GM19324 (cell line): ENCODE measurements around the gene SNIP1.
"Not testable (repeated sequence)": the region's sequence is repeated elsewhere in the genome, so short reads cannot be mapped to it uniquely, and the experiment has no call there.

Experiments
- ATAC-seq: cut with Tn5 transposase; IDR thresholded peaks from one replicate; pipeline ENCODE4 v1.9.1; 2021; ENCODE audit warnings: mild to moderate bottlenecking, moderate library complexity; ENCODE audit not compliant: unreplicated experiment, low FRiP score

Gene SNIP1

DNA sequence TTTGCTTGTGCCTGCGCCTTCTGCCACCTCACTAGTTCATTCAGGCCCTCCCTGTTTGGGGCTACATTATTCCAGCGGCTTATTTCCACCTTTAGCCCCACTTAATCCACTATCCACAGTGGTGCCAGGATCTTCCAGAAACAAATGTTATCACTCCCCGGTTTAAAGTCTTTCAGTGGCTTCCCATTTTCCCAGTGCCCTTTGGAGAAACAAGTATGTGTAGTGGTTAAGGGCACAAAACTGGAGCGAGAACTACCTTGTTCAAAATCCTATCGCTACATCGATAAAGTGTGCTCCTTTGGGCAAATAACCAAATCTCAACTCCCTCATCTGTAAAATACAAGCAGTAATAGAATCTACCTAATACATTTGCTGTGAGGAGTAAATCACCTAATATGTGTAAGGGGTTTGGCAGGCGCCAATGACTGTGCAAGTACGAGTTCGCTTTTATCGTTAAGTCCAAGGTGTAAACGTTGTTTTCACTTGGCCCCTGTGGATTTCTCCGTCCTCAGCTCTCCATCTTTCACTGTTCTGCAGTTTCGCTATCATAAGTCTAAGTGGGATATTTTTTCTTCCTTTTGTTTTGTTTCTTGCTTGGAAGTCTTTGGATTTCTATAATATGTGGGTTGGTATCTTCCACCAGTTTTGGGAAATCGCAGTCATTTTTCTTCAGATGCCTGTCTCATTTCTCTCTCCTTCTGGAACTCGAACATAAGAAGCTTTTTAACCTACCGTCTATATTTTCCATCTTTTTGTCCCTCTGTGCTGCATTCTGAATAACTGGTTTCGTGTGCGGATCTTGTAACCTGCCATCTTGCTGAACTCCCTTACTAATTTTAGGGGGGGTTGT is 38.7 kb downstream of the SNIP1 start:
- ATAC-seq = no peak

DNA sequence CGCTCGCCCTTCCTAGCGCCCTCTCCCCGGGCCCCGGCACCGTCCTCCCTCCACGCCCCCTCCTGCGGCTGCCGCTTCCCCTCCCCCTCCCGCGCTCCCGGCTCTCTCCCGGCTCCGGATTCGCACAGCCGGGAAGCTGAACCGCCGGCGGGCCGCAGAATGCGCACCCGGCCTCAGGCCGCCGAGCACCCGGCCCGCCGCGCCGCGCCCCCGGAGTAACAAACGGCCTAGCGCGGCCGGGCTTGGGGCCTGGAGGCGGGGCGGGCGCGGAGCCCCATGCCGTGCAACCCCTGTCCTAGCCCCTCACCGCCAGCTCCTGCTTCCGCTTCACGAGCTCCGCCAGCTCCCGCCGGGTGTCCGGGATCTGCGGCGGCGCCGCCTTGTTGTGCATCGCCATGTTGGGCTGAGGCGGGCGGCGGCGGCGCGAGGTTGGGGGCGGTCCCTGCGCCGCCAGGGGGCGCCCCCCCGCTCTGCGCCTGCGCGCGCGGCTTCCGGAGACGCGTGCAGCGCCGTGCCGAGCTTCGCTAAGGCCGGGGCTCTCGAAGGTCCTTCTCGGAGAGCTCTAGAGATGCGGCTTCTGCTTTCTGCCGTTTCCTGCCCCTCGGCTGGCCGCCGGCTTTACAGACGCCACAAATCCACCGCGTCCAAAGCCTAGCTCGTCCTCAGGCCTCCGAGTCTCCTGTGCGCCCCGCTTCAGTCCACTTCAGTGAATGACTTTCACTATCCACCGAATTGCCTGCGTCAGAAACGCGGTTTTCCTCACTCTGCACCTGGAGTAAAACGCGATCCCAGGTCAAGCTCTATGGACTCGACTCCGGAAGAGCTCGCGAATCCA is 39.5 kb downstream of the SNIP1 start, which contains the start of gene MEAF6:
Gene MEAF6 (minus strand): TSS at position 417 of the 835 bp plus-strand sequence. CDS start 20 bp downstream, at position 397.
- peak; percentile 92 for ATAC-seq

DNA sequence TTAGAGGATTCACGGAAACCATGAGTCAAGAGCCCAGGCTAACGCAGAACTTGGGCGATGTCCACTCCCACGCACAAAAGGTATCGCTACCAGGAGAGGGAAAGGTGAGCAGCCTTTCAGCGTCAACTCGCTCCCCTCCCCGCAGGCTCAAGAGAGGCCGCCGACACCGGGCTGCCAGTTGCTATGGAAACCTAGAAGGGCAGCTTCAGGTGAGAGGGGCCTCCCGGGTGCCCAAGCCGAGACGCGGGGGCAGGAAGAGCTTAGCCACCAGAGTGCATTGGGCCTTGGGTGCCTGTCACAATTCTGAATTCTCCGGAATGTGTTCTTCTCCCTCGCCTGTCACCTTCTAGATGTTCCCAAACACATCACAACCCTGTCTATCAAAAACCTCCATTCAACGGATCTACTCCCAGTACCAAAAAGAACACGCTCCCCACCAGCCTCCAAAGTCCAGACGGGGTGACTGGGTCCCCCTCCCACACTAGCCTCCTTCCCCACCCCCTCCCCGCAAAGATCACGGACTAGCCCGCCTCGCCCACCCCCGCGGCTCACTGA is 40.2 kb downstream of the SNIP1 start:
- no peak for ATAC-seq

DNA sequence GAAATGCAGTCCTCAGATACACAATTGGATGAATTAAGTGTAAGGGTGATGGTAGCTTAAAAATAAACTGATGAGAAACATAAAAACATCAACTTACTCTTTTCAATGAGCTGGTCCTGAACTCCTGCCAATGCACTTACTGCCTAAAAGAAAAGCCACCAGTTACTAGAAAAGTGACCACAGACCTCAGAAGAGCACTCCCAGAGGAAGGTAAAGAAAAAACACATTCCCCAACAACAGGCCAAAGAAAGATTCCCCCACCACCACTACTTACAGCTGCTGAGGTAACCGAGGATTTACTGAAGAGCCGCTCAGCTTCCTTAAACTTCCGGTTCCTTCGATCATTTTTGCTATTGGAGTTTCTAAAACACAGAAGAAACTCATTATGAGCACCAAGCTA is 44.9 kb downstream of the SNIP1 start:
- no peak for ATAC-seq

DNA sequence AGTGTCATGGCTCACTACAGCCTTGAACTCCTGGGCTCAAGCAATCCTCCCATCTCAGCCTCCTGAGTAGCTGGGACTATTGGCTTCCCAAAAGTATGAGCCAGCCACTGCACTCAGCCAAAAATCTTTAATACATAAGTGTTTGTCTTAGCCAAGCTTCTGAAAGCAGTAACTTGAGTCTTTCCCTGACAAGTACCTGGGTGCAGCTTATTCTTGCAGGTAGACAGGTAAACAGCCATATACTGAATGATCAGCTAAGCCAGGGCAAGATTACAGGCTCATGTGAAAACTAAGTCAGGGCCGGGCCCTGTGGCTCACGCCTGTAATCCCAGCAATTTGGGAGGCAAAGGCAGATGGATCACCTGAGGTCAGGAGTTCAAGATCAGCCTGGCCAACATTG is 47.4 kb downstream of the SNIP1 start:
- no peak for ATAC-seq

DNA sequence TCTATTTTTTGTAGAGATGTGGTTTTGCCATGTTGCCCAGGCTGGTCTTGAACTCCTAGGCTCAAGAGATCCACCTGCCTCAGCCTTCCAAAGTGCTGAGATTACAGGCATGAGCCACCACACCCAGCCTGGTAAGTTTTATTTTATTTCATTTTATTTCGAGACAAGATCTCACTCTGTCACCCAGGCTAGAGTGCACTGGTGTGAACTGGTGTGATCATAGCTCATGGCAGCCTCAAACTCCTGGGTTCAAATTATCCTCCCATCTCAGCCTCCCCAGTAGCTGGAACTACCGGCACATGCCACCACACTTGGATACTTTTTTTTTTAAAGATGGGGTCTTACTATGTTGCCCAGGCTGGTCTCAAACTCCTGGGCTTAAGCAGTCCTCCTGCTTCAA is 51.3 kb downstream of the SNIP1 start:
- not testable (repeated sequence) for ATAC-seq

DNA sequence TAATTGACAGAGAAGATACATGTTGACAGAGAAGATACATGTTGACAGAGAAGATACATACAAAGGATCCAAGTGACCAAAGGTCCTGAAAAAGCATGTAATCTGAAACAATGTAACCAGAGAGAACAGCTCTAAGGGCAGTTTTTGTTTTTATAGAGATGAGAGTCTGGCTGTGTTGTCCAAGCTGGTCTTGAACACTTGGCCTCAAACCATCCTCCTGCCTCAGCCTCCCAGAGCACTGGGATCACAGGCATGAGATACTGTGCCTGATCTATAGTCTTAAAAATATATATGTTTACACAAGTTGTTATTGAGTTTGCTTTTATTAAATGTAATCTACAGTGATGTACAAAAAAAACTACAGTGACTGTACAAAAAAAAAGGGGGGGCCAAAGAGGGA is 52.0 kb downstream of the SNIP1 start:
- ATAC-seq = no peak

DNA sequence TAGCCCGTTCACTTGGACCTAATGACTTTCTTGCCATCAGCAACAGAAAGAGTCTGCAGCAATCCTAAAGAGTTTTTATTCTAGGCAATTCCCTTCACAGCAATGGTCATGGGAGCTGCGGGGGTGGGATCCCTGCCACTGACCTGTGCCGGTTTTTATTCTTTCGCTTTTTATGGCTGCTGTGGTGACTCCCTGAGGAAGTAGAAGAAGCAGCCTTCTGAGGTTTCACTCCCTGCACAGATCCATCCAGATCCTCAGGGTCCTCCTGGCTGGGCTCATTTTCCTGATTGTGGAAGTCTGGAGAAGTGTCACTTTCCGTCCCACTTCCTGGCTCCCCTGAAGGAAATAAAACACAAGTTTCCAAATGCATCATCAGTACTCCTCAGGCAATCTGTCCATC is 52.4 kb downstream of the SNIP1 start:
- no peak for ATAC-seq

DNA sequence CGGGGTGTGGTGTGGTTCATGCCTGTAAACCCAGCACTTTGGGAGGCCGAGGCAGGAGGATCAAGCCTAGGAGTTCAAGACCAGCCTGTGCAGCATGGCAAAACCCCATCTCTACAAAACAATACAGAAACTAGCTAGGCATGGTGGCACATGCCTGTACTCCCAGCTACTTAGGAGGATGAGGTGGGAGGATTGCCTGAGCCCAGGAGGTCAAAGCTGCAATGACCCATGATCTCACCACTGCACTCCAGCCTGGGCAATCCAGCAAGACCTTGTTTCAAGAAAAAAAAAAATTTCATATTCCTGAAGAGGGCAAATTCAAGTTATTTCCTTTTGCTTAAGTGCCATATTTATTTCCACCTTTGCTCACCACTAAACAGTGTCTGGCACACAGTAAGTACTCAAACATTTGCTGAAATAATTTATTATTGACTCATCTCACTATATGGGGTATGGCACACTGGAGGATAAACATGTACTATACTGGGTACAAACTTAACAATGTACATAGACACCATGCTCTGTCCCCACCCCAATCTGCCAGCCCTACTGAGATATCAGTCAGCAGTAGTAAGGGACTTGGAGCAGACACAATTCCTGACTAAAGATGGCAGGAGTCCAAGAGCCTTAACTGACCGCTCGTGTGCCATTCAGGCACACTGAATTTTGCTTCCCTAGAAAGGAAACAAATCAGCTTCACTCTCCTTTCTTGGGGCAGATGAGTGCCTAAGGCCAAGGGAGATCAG is 55.0 kb downstream of the SNIP1 start:
- ATAC-seq = no peak

DNA sequence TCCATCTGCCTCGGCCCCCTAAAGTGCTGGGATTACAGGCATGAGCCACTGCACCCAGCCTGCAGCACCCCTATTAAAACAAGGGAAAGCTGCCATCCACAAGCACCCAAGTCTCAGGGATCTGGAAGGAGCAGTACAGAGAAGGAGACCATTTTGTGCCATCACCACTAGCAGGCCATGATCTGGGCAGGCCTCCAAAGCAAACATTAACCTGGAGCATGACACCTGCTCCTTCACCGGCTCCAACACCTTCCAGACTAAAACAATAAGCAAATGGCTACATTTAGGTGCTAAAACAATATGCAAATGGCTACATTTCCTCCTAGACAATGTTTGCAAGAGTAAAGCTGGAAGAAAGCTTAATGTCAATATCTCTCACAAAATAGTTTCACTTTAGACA is 56.3 kb downstream of the SNIP1 start:
- no peak for ATAC-seq

DNA sequence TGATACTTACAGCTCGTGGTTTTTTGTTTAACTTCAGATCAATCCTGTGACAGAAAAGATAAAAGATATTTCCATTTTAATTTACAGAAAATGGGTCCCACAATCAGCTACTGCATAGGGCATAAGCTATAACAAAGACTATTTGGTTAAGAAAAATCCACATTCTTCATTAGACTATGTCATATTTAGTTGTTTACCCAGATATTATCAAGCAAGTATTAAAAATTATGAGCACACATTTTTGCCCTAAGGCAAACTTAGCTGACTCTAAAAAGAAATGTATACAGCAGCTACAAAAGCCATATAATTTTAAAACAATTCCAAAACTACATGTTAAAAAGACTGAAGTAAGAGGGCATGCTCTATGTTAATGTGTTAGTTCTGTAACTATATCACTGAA is 58.2 kb downstream of the SNIP1 start:
- ATAC-seq = no peak

DNA sequence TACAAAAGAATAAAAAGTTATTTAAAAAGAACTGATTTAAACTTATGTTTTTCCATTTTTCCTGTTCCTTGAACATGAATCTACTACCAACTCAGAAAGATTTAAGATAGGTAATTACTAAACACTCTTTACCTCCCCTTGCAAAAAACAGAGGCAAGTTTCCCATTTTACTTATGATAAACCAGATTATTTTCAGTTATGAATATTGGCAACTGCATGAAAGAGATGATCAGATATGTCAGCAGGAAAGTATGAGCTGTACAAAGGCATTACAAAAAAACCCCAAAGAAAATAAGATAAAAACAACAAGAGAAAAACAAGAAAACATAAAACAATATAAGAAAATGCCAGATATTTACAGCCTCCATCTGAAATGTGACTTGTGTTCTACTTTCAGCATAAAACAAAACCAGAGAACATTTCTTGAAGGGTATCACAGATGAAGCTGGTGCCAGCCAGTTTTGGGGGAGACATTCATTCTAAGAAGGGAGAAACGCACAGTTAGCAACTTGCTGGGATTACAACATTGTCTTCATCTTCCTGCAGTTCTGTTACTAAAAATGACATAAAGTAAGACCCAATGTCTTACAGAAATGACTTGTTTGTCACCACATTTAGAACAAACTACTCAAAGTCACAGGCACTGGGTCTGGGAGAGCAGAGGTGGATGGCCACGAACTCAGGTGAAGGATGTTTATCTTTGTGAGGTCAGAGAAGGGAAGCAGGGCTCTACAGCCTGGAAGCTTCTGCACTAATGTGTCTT is 60.6 kb downstream of the SNIP1 start:
- ATAC-seq = no peak

DNA sequence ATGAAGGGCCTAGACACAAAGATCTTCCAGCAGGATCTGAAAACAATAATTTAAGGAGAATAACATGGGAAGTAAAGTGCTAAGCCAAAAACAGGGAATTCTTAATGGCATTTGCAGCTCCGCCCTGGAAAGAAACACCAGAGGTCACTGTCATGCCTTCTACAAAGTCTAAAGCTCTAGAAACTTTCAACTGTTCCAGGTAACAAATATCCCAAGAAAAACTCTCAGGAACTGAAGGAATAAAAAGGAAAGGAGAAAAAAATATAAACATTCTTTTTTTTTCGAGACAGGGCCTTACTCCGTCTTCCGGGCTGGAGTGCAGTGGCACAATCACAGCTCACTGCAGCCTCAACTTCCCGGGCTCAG is 66.5 kb downstream of the SNIP1 start:
- no peak for ATAC-seq

DNA sequence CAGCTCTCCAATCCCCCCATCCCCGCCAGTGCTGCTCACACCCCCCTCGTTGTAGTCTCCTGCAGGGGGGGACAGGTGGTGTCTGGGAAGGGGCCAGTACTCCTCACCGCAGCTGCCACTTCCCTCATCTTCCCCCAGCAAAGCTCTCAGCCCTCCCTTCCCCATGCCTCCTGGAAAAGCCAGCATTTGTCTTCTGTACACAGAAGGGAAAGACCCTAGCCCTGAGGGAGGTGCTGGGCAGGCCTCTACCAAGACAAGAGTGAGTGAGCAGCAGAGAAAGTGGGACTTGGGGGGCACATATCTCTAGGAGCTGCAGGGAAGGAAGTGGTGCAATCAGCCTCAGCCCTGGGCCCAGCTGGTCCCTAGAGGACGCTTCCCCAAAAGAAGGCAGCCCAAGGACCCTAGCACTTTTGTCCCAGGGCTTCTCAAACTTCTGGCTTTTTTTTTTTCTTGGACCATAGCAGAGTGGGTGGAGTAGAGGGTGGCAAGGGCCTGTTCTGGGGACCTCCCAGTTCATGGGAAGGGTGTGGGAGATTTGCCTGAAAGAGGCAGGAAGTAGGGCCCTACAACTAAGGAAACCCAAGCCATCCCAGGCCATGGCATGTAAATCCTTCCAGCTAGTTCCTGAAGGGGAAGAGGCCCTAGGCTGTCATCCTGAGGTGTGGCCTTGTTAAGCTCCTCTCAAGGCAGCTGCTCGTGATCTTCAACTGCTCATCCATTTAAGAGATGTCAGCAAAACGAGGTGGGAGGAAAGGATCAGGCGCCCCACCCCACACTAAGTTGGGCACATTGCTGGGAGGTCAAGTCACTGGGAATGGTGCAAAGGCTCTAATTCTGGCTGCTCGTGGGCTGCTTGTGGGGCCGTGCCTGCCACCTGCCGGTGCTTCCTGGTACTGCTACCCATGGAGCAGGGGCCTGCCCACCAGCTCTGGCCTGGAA is 67.1 kb downstream of the SNIP1 start:
- no peak for ATAC-seq

DNA sequence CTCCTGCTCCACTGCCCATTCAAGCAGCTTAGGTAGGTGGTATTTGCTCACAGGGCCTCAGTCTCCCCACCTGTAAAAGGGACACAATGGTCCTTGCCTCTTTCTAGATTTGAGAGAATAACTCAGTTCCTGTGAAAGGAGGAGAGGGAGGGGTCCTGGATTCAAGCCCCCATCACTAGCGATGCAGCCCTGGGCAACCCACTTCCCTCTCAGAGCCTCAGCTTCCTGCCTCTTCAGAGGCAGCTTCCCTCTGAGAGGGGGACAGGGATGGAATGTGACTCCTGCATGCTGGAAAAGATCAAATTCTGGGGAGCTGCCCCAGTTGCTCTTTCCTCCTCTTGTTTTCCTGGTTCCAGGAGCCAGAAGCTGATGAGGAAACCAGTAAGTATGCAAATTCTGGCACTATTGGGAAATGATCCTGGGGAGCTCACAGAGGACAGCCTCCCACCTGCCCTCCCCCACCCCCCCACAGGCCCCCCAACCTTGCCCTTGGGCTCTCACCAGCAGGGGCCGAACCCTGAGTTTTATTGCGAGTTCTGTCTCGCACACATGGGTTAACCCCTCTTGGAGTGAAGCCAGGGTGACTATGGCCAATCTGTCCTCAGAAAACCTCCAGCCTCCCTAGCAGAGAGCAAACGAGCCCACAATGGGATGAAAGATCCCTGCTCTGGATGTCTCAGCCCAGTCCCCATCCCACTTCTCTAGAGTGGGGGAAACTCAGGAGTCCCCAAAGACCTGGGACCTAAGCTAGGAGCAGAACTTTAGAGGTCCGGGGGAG is 68.0 kb downstream of the SNIP1 start:
- no peak for ATAC-seq
